Hepatocyte (in vitro differentiated cells): ENCODE data around the gene ADGRA1.

Experiments used
- CTCF ChIP-seq: fragments of 200-600 bp; sonication (generic); IDR thresholded peaks from 2 replicates; pipeline ENCODE4 v1.5.1; 2016; ENCODE audit warnings: antibody characterized with exemption, mild to moderate bottlenecking; ENCODE audit not compliant: poor library complexity
- EZH2 ChIP-seq: fragments of 200-600 bp; sonication (generic); IDR thresholded peaks from 2 replicates; pipeline ENCODE4 v1.6.1; 2016; ENCODE audit warnings: antibody characterized with exemption, mild to moderate bottlenecking, borderline replicate concordance
- EZH2phosphoT487 ChIP-seq: fragments of 200-600 bp; sonication (generic); IDR thresholded peaks from one replicate; pipeline ENCODE4 v1.6.1; 2018; ENCODE audit warnings: antibody characterized with exemption, mild to moderate bottlenecking, low read depth, moderate library complexity; ENCODE audit not compliant: unreplicated experiment, severe bottlenecking

- TF ChIP-seq CTCF (no peak), EZH2phosphoT487 (no peak), EZH2 (no peak)
Measured at GRCh38 chr10:133101416-133101810, 13.7 kb downstream of the ADGRA1 start.
